ENCODE results near the gene LCN10. TPM values are rescaled to one million over a fixed set of nuclear protein-coding genes. Genes with fewer than 3 reads are reported as not detected.

LCN10 gene
- total RNA-seq, 2 donors from 2014 or later: 9.3 to 20.1 TPM

DNA sequence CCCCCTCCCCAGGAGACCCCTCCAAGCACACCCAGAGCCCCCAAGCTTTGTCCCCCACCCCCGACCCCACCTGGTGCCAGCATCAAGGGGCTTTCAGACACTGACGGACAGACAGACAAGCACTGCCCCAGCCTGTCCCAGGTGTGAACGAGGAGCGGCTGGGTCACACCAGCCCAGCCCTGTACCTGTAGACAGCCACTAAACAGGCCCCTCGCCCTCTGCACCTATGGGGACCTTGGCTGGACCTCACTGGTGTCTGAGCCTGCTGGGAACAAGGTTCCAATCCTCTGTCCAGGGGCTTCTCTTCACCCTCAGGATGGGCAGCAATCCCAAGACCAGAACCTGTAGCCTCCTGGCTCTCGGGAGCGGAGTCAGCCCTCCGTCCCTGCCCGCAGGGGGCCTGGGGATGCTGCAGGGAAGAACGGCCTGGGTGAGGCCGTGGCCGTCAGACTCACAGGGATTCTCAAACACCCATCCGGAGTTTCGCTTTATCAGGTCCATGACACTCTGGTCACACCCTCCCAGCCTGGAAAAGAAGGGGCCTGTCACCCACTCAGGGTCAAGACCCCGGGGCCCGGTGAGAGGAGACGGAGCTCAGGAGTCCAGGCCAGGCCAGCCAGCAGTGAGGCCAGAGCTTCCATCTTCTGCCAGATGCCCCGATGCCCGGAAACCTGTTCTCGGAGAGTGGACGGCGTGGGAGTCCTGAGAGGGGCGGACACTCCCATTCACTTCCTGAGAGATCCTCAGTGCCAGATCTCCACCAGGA is 2.8 kb upstream of the LCN10 start:
- intact Hi-C loops (cut with DNase I): no loop called here
- DNase-seq (peak; percentile 61), ATAC-seq (peak in 1 of 2 donors; percentile 22)

- DNase-seq: peak; percentile 22
- ATAC-seq: no peak
- intact Hi-C loops (cut with DNase I): no loop called here
These were observed 2.0 kb upstream of the LCN10 start for GRCh38 chr9:136744773-136745172.

GRCh38 chr9:136743639-136744211 is 985 bp upstream of the LCN10 start:
- DNase-seq: no peak
- ATAC-seq: no peak
- intact Hi-C loops (cut with DNase I): no loop called here

DNA sequence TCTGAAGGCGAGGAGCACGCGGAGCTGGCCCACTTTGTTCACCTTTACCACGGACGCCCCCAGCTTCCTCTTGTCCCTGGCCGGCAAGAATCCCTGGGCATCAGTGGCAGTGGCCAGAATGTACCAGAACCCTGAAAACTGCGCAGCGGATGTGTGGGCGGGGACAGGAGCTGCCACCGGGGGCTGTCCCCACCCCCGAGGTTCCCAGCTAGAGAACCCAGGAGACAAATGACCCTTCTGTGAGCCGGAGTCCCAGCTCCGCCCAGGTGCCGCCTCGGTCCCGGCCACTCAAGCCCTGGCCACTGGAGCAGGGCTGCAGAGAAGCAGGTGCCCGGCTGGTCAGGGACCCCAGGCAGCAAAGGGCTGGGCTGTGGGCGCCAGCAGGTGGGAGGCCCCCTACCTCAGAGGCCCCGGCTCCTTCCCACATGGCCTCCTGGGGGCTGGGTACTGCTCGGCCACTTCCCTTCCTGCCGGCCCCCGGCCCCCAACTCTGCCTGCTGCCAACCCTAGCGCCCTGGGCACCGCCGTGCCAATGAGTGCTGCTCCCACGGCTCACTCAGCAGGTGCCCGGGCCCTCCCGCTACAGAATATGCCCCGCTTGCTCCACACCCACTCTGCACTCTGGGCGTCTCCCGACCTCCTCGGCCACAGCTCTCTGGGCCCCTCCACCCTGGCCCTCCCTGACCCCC is 713 bp downstream of the LCN10 start:
- ATAC-seq: peak in 1 of 2 donors; percentile 12
- peak; percentile 31 for DNase-seq
- intact Hi-C loops (cut with DNase I): no loop called here

- ATAC-seq: peak; percentile 33 to 70
- peak; percentile 54 for DNase-seq
- intact Hi-C loops (cut with DNase I): no loop called here
These were observed 1.5 kb downstream of the LCN10 start for GRCh38 chr9:136740971-136741882.

GRCh38 chr9:136740491-136740890 is 2.2 kb downstream of the LCN10 start:
- intact Hi-C loops (cut with DNase I): no loop called here
- ATAC-seq: no peak
- DNase-seq: peak; percentile 10

- ATAC-seq (no peak), DNase-seq (peak; percentile 14)
- intact Hi-C loops (cut with DNase I): no loop called here
These were observed 2.7 kb downstream of the LCN10 start for GRCh38 chr9:136740069-136740468.

DNA sequence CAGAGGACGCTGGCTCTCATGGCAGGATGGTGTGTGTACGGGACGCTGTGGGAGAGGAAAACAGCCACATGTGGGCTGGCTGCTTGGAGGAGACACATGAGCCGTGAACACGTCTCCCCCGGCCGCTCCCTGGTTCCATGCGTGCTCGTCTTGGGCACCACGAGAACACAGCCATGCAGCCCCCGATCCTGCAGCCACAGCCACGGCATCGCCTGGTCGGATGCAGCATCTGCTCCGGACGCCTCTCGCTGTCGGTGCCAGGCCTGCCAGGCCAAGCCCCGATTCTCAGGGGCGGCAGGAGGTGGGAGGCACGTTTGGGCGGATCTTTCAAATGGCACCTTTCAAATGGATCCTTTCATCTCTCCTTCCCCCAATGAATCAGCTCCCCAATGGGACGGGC is 3.2 kb downstream of the LCN10 start:
- DNase-seq (peak; percentile 8), ATAC-seq (no peak)
- intact Hi-C loops (cut with DNase I): no loop called here

GRCh38 chr9:136738960-136739359 is 3.8 kb downstream of the LCN10 start:
- intact Hi-C loops (cut with DNase I): no loop called here
- DNase-seq (no peak), ATAC-seq (no peak)

DNA sequence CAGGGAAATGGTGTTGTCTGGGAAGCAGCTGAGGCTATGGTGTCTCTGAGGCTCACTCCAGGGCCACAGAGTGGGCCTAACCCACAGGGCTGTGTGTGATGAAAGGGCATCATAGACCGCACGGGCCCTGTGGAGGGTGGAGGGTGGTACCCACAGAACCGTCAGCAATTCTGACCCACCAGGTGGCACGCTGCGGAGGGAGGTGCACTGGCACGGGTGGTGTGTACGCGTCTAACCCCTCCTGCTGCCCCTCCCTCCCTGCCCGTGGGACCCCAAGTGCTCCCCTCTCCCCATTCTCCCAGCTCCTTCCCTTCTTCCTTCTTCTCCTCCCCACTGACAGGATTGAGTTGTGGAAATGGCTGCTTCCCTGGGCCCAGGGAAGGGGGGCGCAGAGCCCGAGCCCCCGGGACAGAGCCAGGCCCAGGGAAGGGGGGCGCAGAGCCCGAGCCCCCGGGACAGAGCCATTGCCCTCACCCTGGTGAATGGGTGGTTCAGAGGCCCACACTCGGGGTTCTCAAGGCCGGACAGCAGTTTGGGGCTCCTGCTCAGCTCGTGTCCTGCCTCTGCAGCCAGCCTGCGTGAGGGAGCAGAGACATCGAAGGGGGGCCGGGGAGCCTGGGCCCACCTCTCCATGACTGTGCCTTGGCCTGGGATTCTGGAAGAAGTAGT is 6.8 kb downstream of the LCN10 start:
- ATAC-seq: no peak
- DNase-seq: peak; percentile 9
- intact Hi-C loops (cut with DNase I): no loop called here

DNA sequence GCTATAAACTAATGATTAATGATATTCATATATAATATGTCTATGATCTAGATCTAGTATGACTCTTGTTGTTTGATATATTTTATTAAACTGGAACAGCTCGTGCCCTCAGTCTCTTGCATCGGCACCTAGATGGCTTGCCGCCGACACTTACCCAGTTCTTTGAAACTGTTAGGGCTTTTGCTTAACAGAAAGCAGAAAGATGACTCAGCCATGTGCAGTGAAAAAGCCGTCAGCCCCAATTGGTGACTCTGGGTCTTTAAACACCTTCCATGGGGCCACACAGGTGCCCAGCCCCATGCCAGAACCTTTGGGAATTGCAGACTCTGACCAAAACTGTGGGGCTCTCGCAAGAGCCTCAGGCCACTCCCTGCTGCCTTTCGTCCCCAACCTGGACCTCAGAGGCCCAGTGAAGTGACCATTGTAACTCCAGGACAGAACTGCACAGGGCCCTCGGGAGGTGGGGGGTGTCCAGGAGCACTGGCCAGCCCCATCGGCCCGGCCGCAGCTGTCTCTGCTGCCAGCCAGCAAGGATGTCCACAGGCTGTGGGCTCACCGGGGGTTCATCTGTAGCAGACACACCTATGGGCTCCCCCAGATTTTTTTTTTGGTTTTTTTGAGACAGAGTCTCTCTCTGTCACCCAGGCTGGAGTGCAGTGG is 7.8 kb downstream of the LCN10 start:
- DNase-seq (no peak), ATAC-seq (no peak)
- intact Hi-C loops (cut with DNase I): no loop called here

GRCh38 chr9:136733611-136734010 is 9.1 kb downstream of the LCN10 start:
- ATAC-seq: no peak
- peak; percentile 14 for DNase-seq
- intact Hi-C loops (cut with DNase I): no loop called here

DNA sequence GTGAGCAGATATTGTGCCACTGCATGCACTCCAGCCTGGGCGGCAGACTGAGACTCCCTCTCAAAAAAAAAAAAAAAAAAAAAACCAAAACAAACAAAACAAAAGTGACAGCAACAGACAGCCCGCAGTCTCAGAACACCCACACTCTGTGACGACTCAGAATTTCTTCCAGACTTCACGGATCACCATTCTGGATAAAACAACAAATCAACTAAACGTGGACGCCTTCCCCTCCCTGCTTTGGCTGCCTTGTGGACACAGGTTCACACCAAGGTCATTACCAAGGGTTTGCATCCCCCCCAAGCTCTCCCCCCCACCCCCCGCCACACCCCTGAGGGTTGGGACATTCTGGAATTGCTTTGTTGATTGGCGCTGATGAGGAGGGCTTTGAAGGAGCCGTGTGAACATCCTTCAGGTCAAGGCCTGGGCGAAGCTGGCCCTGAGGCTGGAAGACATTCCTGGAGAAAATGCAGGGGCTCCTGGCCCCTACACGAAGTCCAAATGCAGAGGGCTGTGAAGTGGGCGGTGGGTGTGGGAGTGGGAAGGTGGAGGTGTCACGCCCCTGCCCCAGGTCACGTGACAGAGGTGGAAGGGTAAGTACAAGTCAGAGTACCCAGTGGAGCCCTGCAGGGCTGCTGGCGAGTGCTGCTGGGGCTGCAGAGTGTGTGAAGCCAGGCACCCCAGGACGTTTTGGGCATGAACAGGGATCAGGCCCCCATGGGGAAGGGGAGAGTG is 10.1 kb downstream of the LCN10 start:
- intact Hi-C loops (cut with DNase I): no loop called here
- no peak for ATAC-seq
- no peak for DNase-seq

DNA sequence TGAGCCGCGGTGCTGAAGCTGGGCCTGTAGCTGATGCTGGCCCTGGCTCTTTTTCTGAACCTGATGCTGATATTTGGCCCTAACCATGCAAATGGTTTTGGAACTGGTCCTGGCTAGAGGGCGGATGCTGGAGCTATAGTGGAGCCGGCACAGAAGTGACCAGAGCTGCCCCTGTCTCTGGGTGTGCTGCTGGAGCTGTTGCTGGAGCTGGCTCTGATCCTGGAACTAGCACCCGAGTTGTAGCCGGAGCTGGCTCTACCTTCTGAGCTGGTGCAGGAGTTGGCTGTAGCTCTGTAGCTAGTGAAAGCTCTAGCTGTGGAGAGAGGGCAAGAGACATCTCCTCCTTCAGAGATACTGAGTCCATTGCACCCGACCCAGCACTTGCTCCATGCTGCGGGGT is 12.8 kb downstream of the LCN10 start:
- intact Hi-C loops (cut with DNase I): no loop called here
- ATAC-seq (no peak), DNase-seq (no peak)

DNA sequence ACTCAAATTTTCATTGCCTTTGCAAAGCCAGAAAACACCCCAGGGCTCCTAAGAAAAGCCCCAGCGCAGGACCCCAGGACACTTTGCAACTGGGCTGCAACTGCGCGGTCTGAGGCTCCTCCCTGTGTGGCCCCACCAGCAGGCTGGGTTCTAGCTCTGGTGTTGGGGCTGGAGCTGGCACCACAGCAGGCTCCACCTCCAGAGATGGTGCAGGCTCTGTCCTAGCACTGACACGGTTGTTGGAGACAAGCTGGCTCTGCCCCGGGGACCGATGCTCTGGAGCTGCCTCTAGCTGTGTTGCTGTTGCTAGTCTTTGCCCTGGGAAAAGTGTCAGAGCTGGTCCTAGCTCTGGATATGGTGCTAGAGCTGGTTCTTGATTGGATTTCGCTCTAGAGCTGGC is 13.6 kb downstream of the LCN10 start:
- peak in 1 of 2 donors; percentile 6 for ATAC-seq
- intact Hi-C loops (cut with DNase I): no loop called here
- peak; percentile 30 for DNase-seq

GRCh38 chr9:136728548-136729123 is 14.1 kb downstream of the LCN10 start:
- DNase-seq (peak; percentile 48), ATAC-seq (peak; percentile 45 to 61)
- intact Hi-C loops (cut with DNase I): no loop called here

- intact Hi-C loops (cut with DNase I): no loop called here
- DNase-seq: peak; percentile 93
- ATAC-seq: peak; percentile 87 to 89
These were observed 14.6 kb downstream of the LCN10 start for GRCh38 chr9:136728080-136728547.
